ENCODE results near the gene HPCA.

The HPCA gene

GRCh38 chr1:32937061-32937460, 50.8 kb downstream of the HPCA start:
- no peak for DNase-seq

DNA sequence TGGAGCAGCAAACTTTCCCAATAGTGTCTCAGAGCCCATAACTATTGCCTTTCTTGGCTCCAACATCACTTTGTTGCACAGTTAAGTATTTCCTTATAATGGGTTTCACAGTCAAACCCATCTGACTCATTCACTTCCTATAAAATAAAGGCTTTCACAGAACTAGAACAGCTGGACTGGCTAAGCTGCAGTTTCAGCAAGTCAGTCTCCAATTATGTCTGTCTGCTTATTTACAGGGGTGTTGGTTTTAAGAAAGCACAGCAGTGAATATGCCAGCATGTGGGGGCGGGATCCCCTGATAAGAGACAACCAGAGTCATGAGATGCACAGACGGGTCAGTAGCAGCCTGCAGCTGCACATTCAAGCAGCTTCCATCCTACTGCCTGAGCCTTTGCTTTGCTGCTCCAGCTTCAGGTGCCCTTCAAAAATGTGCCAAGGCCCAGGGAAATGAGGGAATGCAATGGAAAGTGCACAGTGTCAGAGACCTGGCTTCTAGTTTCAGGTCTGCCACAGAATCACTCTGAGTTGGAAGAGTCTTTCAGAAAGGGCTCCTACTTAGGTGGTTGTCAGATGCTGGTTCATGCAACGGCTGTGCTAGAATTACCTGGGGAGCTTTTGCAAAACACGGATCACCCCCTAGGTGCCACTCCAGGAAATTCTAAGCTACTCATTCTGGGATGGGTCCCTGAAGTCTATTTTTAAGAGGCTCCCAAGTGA, 53.5 kb downstream of the HPCA start:
- DNase-seq: peak; percentile 75

- DNase-seq: no peak
These were observed 57.9 kb downstream of the HPCA start for GRCh38 chr1:32944180-32944579.

Data from fibroblast of skin of abdomen (primary cell).